ENCODE measurements around the gene EYS.

Gene EYS

DNA sequence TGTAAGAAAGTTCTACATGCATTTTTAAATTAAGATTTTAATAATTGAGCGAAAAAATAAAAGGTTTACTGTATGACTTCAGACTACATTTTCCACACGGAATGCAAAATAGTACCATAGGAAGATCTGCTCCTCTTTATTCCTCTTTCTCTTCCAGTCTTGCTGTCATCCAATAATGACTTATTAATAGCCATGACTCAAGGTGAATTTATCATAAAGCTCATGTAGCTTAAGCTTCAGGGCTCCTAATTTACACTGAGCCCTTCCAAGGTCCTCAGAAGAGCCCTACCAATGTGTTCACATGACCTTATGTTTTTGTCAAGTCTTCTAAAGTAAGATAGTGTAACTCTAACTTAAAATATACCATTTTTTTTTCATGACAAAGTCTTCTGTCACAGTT is 1561.4 kb downstream of the EYS start:
- Histone ChIP-seq H3K9me3 (ENCODE audit: control insufficient read depth, low read length) (no peaks in the 10 kb centered on the region), H3K4me1 (ENCODE audit: control insufficient read depth, insufficient read depth, low read length) (no peaks in the 10 kb centered on the region), H3K27me3 (replicated peaks; ENCODE audit: control insufficient read depth, insufficient read depth, low read length) (no peaks in the 10 kb centered on the region), H3K4me3 (ENCODE audit: low read length) (no peak overlapping the region), H3K36me3 (ENCODE audit: control insufficient read depth, insufficient read depth, low read length, severe bottlenecking) (no peaks in the 10 kb centered on the region), H3K9ac (ENCODE audit: low read length) (no peak overlapping the region)
- no peak for DNase-seq (ENCODE audit: low read depth)

DNA sequence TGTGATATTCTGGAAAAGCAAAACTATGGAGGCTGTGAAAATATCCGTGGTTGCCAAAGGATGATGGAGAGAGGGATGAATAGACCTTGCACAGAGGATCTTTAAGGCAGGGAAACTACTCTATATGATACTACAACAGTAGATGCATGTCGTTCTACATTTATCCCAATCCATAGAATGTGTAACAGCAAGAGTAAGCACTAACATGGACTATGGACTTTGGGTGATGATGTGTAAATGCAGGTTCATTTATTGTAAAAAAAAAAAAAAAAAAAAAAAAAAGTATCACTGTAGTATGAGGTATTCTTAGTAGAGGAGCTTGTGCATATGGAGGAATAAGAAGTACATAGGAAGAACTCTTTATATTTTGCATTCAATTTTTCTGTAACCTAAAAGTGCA is 1563.9 kb downstream of the EYS start:
- no peak overlapping the region for H3K4me3 ChIP-seq (ENCODE audit: low read length)
- no peaks in the 10 kb centered on the region for H3K36me3 ChIP-seq (ENCODE audit: control insufficient read depth, insufficient read depth, low read length, severe bottlenecking)
- DNase-seq (ENCODE audit: low read depth), result no peak

DNA sequence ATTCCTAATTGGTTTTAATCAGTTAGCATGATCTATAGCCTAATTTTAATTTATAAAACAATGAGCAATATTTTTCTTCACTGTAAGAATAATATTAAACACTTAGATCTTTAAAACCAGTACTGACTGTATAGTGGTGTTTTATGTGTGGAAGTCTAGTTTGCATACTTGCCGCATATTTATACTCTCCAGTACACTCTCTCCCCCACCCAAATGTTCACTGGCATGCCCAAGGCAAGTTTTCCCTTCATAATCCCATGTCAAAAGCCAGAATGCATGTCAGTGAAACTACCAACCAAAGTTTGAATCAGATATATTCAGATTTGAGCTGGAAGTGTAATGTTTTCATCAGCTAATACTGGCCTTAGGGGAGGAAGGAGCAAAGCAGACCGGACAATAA is 1565.3 kb downstream of the EYS start:
- Histone ChIP-seq H3K4me3 (ENCODE audit: low read length) (no peak overlapping the region), H3K36me3 (ENCODE audit: control insufficient read depth, insufficient read depth, low read length, severe bottlenecking) (no peaks in the 10 kb centered on the region), H3K4me1 (ENCODE audit: control insufficient read depth, insufficient read depth, low read length) (no peaks in the 10 kb centered on the region), H3K9me3 (ENCODE audit: control insufficient read depth, low read length) (no peaks in the 10 kb centered on the region), H3K9ac (ENCODE audit: low read length) (no peak overlapping the region), H3K27me3 (replicated peaks; ENCODE audit: control insufficient read depth, insufficient read depth, low read length) (no peaks in the 10 kb centered on the region)
- DNase-seq (ENCODE audit: low read depth), result no peak

More for the DNA sequence above, 1563.9 kb downstream of the EYS start:
- Histone ChIP-seq H3K9ac (ENCODE audit: low read length) (no peak overlapping the region), H3K27me3 (replicated peaks; ENCODE audit: control insufficient read depth, insufficient read depth, low read length) (no peaks in the 10 kb centered on the region), H3K4me1 (ENCODE audit: control insufficient read depth, insufficient read depth, low read length) (no peaks in the 10 kb centered on the region), H3K9me3 (ENCODE audit: control insufficient read depth, low read length) (no peaks in the 10 kb centered on the region)

DNA sequence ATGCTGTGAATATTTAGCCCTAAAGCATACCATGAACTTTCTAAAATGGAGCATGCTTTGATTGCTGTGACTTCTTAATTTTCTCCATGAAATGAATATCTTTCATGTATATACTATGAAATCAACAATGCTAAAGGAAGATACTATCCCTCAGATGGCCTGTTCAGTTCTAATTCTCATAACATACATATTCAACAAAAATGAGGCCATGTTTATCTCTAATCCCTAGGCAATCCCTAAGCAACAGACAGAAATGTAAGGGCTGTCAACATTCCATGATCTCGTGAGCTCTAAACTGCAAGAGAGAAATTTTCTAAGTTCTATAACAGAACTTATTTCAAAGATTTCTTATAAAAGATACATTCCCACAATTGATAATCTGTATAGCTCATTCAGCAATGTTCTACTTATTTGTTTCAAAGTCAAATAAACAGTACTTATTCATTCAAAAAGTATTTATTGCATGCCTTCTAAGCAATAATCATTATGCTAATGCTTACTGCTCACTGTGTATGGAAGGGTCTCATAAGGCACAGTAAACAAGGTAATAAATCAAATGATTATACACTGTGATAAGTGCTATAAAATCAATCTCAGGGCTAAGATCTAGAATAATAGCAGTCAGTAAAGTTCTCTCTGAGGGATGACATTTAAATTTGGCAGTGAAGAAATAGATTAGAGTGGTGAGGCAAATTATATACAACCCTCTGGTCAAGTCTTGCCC is 1578.6 kb downstream of the EYS start:
- Histone ChIP-seq H3K9ac (ENCODE audit: low read length) (no peak overlapping the region), H3K36me3 (ENCODE audit: control insufficient read depth, insufficient read depth, low read length, severe bottlenecking) (no peaks in the 10 kb centered on the region), H3K4me1 (ENCODE audit: control insufficient read depth, insufficient read depth, low read length) (no peaks in the 10 kb centered on the region), H3K27me3 (replicated peaks; ENCODE audit: control insufficient read depth, insufficient read depth, low read length) (no peaks in the 10 kb centered on the region), H3K9me3 (ENCODE audit: control insufficient read depth, low read length) (no peaks in the 10 kb centered on the region), H3K4me3 (ENCODE audit: low read length) (no peak overlapping the region)
- no peak for DNase-seq (ENCODE audit: low read depth)

DNA sequence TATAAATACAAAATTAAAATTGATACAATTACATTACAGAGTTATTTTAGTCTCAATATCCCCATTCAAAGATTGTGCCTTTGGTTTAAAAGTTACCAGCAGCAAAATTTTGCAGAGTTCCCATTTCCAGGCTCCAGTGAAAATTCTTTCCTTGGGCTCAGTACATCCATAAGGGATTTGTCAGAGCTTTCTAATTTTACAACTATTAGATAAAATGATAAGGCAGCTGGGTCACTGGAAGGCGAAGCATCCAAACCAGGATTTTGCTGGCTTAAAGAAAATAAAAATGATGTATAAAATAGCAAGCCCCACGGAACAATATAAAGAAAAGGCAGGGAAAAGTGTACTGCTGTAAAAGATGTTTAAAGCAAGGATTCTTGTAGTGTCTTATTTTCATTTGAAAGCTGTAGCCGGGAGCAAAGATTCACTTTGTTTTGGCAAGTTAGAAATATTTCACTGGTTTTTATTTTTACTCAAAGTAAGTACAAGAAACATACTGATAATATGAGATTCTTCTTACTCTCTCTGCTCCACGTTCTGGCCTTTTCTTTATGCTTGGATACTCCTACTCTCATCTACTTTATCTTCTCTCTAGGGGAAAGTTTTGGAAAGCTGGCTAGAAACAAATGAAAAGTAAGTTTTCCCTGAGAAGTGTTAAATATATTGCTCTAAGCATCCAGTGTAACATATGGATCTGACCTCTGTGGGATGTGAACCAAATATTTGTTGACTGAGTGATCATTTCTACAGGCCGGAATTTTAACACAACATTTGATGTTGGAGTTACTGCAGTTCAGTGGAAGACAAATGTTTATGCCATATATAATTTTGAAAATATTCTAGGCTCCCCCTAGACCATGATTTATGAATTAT is 1583.0 kb downstream of the EYS start:
- Histone ChIP-seq H3K9ac (ENCODE audit: low read length) (no peak overlapping the region), H3K9me3 (ENCODE audit: control insufficient read depth, low read length) (no peaks in the 10 kb centered on the region), H3K36me3 (ENCODE audit: control insufficient read depth, insufficient read depth, low read length, severe bottlenecking) (no peaks in the 10 kb centered on the region), H3K4me3 (ENCODE audit: low read length) (no peak overlapping the region), H3K27me3 (replicated peaks; ENCODE audit: control insufficient read depth, insufficient read depth, low read length) (no peaks in the 10 kb centered on the region), H3K4me1 (ENCODE audit: control insufficient read depth, insufficient read depth, low read length) (no peaks in the 10 kb centered on the region)
- no peak for DNase-seq (ENCODE audit: low read depth)

DNA sequence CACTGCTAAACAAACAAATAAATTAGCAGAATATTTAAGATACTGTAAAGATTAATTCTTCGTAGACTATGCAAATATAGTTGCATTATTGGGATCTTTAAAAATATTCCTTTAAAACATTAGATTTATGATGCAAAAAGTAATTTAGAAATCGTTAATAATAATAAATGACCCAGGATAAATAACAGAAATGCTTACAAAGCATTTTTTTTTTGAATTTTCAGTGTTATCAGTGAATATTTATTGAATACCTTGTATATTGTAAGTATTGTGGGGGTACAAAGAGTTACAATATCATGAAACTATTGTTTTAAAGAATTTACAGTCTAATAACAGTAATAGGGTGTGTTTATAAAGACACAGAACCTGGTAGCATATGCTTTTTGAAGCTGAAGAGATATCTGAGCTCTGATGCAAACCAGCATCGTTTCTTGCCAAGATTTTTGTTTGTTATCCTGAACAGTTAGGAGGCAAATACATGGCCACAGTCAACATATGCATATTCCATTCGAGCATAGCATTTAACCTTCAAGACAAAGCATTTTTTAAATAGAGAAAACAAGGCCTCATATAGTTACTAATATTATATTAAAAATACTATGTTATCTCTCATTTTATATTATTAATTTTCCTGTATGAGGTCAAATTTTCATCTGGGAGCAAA is 1584.2 kb downstream of the EYS start:
- Histone ChIP-seq H3K9me3 (ENCODE audit: control insufficient read depth, low read length) (peaks cover 7% of the 10 kb centered on the region), H3K27me3 (replicated peaks; ENCODE audit: control insufficient read depth, insufficient read depth, low read length) (no peaks in the 10 kb centered on the region), H3K36me3 (ENCODE audit: control insufficient read depth, insufficient read depth, low read length, severe bottlenecking) (no peaks in the 10 kb centered on the region), H3K4me3 (ENCODE audit: low read length) (no peak overlapping the region), H3K9ac (ENCODE audit: low read length) (no peak overlapping the region), H3K4me1 (ENCODE audit: control insufficient read depth, insufficient read depth, low read length) (no peaks in the 10 kb centered on the region)
- no peak for DNase-seq (ENCODE audit: low read depth)

DNA sequence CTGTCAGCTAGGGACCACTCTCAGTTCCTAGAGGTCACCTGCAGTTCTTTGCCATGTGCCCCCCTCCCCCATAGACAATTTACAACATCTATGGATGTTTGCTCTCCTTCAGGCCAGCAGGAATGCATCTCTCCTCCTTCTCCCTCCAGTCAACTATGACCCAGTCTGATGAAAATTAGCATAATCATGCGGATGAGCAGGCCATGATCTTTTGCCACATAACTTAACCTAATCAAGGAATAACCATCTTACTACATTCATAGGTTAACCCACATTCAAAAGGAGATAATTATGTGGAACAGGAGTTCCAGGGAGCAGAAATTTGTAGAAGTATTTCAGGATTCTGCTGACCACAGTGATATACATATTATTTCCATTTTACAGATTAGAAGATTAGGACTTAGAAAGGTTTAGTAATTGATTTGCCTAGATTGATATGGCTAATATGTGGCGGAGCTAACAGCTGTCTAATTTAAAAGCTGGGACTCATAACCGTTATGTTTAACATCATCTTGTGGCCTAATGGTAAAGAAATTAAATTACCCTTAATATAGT is 1585.9 kb downstream of the EYS start:
- no peak overlapping the region for H3K4me3 ChIP-seq (ENCODE audit: low read length)
- H3K9ac ChIP-seq (ENCODE audit: low read length), result no peak overlapping the region
- H3K4me1 ChIP-seq (ENCODE audit: control insufficient read depth, insufficient read depth, low read length), result no peaks in the 10 kb centered on the region
- no peaks in the 10 kb centered on the region for H3K36me3 ChIP-seq (ENCODE audit: control insufficient read depth, insufficient read depth, low read length, severe bottlenecking)
- no peaks in the 10 kb centered on the region for H3K27me3 ChIP-seq (replicated peaks; ENCODE audit: control insufficient read depth, insufficient read depth, low read length)
- peaks cover 15% of the 10 kb centered on the region for H3K9me3 ChIP-seq (ENCODE audit: control insufficient read depth, low read length)
- no peak for DNase-seq (ENCODE audit: low read depth)

DNA sequence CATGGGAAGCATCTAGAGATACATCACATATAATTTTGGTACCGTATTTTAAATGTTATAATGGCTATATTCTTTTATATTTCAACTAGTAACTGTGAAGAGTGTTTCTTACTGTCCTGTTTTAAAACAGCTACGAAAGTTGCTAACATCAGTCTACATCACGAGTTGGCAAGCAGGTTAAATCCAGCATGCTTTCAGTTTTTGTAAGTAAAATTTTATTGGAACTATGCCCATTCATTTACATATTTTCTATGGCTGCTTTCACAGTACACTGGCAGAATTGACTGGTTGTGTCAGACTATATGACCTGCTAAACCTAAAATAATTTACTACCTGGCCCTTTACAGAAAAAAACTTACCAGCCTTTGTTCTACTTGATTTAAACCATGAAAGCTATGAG is 1593.3 kb downstream of the EYS start:
- Histone ChIP-seq H3K27me3 (replicated peaks; ENCODE audit: control insufficient read depth, insufficient read depth, low read length) (no peaks in the 10 kb centered on the region), H3K36me3 (ENCODE audit: control insufficient read depth, insufficient read depth, low read length, severe bottlenecking) (no peaks in the 10 kb centered on the region), H3K4me3 (ENCODE audit: low read length) (no peak overlapping the region), H3K9me3 (ENCODE audit: control insufficient read depth, low read length) (peaks cover 15% of the 10 kb centered on the region), H3K9ac (ENCODE audit: low read length) (no peak overlapping the region), H3K4me1 (ENCODE audit: control insufficient read depth, insufficient read depth, low read length) (no peaks in the 10 kb centered on the region)
- no peak for DNase-seq (ENCODE audit: low read depth)

DNA sequence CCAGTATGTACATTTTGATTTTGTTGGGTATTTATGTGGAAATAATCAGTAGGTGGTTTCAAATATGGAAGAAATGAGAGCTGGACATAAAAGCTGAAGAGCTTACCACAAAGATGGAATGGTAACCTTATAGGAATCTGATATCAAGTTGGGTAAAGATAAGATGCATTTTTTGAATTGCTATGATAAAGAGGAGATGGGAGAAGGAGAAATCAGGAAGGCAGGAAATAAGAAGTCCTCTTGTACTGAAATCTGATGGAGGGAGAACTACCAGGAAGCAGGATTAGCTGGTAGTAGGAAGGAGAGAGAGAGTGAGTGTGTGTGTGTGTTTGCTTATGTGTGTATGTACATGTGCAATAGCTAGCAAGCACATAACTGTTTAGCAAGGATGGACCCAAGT is 1603.0 kb downstream of the EYS start:
- DNase-seq (ENCODE audit: low read depth), result no peak
- no peaks in the 10 kb centered on the region for H3K4me1 ChIP-seq (ENCODE audit: control insufficient read depth, insufficient read depth, low read length)
- H3K9me3 ChIP-seq (ENCODE audit: control insufficient read depth, low read length), result no peaks in the 10 kb centered on the region
- H3K9ac ChIP-seq (ENCODE audit: low read length), result no peak overlapping the region
- no peaks in the 10 kb centered on the region for H3K36me3 ChIP-seq (ENCODE audit: control insufficient read depth, insufficient read depth, low read length, severe bottlenecking)
- H3K27me3 ChIP-seq (replicated peaks; ENCODE audit: control insufficient read depth, insufficient read depth, low read length), result no peaks in the 10 kb centered on the region
- no peak overlapping the region for H3K4me3 ChIP-seq (ENCODE audit: low read length)

DNA sequence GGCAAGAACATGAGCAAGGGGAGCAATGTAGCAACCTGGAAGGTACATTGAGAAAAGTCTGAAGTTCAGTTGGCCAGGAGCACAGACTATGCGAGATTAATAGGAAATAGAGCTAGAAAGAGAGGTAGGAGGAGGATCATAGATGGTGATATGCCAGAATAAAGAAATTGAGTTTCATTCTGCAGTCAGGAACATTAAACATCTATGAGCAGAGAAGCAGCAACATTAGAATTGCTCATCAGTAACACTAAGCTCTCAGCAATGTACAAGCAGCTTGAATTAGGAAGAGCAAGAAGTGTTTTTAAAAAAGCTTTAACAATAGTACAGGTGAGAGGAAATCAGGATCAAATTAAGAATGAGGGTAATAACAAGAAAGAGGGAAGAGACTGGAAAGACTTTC is 1603.5 kb downstream of the EYS start:
- no peak overlapping the region for H3K4me3 ChIP-seq (ENCODE audit: low read length)
- H3K9ac ChIP-seq (ENCODE audit: low read length), result no peak overlapping the region
- H3K36me3 ChIP-seq (ENCODE audit: control insufficient read depth, insufficient read depth, low read length, severe bottlenecking), result no peaks in the 10 kb centered on the region
- H3K4me1 ChIP-seq (ENCODE audit: control insufficient read depth, insufficient read depth, low read length), result no peaks in the 10 kb centered on the region
- no peaks in the 10 kb centered on the region for H3K9me3 ChIP-seq (ENCODE audit: control insufficient read depth, low read length)
- no peaks in the 10 kb centered on the region for H3K27me3 ChIP-seq (replicated peaks; ENCODE audit: control insufficient read depth, insufficient read depth, low read length)
- no peak for DNase-seq (ENCODE audit: low read depth)

DNA sequence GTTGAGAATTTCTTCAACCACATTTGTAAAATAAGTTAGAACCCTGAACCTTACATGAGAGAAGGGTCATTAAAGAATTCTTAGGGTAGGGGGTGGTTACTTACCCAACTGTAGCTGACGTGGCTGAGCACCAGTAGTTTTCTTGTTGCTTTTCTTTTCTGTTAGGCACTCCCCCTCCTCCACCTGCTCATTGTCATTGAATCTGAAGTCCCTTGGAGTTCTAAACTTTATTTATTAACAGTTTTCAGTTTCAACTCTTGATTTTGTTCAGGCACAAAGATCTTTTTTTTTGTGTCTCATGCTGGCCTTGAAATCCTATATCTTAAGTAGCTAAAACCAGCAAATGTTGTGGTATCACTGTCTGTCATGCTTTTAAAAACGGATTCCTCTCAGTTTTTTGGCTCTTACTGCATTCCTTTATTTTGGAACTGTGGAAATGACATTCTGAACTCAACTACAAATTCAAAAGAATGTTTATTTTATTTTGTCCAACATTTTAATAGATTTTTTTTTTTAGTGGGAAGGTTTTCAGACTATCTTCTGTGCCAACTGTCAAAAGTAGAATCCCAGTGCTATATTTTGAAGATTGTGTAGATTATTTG is 1606.2 kb downstream of the EYS start:
- Histone ChIP-seq H3K9ac (ENCODE audit: low read length) (no peak overlapping the region), H3K9me3 (ENCODE audit: control insufficient read depth, low read length) (no peaks in the 10 kb centered on the region), H3K36me3 (ENCODE audit: control insufficient read depth, insufficient read depth, low read length, severe bottlenecking) (no peaks in the 10 kb centered on the region), H3K4me1 (ENCODE audit: control insufficient read depth, insufficient read depth, low read length) (no peaks in the 10 kb centered on the region), H3K4me3 (ENCODE audit: low read length) (no peak overlapping the region), H3K27me3 (replicated peaks; ENCODE audit: control insufficient read depth, insufficient read depth, low read length) (no peaks in the 10 kb centered on the region)
- no peak for DNase-seq (ENCODE audit: low read depth)
